ENCODE data around the gene RAB3D.
A peak's percentile ranks its signal among the peaks of the same experiment; 100 is the strongest.

The RAB3D gene

DNA sequence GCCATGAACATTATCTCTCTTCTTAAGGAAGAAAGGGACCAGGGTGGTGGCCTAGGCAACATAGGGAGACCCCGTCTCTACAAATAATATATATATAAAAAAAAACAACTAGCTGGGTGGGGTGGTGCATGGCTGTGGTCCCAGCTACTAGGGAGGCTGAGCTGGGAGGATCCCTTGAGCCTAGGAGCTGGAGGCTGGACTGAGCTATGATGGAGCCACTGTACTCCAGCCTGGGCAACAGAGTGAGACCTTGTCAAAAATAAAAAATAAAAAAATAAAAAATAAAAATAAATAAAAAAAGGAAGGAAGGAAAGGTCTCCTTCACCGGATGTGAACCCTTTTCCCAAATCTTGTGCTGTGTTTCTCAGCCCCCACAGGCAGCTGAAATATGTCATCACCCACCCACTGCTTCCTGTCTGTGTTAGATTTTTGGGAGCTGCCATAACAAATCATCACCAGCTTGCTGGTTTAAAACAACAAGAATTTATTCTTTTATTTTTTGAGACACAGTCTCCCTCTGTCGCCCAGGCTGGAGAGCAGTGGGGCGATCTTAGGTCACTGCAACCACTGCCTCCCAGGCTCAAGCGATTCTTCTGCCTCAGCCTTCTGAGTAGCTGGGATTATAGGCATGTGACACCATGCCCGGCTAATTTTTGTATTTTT is 53.0 kb downstream of the RAB3D start:
- no peak overlapping the region for H3K4me3 ChIP-seq (ENCODE audit: control insufficient read depth, low read depth, low read length)
- TF ChIP-seq, protein P1, sequence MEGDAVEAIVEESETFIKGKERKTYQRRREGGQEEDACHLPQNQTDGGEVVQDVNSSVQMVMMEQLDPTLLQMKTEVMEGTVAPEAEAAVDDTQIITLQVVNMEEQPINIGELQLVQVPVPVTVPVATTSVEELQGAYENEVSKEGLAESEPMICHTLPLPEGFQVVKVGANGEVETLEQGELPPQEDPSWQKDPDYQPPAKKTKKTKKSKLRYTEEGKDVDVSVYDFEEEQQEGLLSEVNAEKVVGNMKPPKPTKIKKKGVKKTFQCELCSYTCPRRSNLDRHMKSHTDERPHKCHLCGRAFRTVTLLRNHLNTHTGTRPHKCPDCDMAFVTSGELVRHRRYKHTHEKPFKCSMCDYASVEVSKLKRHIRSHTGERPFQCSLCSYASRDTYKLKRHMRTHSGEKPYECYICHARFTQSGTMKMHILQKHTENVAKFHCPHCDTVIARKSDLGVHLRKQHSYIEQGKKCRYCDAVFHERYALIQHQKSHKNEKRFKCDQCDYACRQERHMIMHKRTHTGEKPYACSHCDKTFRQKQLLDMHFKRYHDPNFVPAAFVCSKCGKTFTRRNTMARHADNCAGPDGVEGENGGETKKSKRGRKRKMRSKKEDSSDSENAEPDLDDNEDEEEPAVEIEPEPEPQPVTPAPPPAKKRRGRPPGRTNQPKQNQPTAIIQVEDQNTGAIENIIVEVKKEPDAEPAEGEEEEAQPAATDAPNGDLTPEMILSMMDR (conservative IDR thresholded peaks at IDR 0.05; ENCODE audit: control insufficient read depth, insufficient read depth, low read depth, low read length) = peak; percentile 17
- peak; percentile 50 for DNase-seq (ENCODE audit: low read depth)

- no peak for DNase-seq (ENCODE audit: low read depth)
- TF ChIP-seq, protein P1 (conservative IDR thresholded peaks at IDR 0.05; ENCODE audit: control insufficient read depth, insufficient read depth, low read depth, low read length) = no peak
- H3K4me3 ChIP-seq (ENCODE audit: control insufficient read depth, low read depth, low read length) = no peak overlapping the region
Measured at GRCh38 chr19:11284515-11284914, 54.9 kb downstream of the RAB3D start.

GRCh38 chr19:11281356-11282049 is 58.0 kb downstream of the RAB3D start:
- no peak for DNase-seq (ENCODE audit: low read depth)
- H3K4me3 ChIP-seq (ENCODE audit: control insufficient read depth, low read depth, low read length) = no peak overlapping the region
- TF ChIP-seq, protein P1 (conservative IDR thresholded peaks at IDR 0.05; ENCODE audit: control insufficient read depth, insufficient read depth, low read depth, low read length) = no peak

- no peak for DNase-seq (ENCODE audit: low read depth)
- H3K4me3 ChIP-seq (ENCODE audit: control insufficient read depth, low read depth, low read length) = no peak overlapping the region
- TF ChIP-seq, protein P1 (conservative IDR thresholded peaks at IDR 0.05; ENCODE audit: control insufficient read depth, insufficient read depth, low read depth, low read length) = no peak
Measured at GRCh38 chr19:11279505-11280236, 59.8 kb downstream of the RAB3D start.

DNA sequence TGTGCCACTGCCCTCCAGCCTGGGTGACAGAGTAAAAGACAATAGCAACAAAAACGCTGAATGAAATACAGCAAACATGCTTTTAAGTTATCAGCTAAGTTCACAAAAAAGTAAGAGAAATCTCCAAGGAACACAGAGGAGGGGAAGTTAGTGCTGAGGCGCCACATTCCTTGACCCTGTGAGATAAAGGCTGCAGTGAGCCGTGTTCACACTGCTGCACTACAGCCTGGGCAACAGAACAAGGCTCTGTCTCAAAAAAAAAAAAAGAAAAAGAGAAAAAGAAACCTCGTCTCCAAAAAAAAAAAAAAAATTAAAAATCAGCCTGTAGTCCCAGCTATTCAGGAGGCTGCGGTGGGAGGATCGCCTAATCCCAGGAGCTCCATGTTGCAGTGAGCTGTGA is 60.8 kb downstream of the RAB3D start:
- TF ChIP-seq, protein P1 (conservative IDR thresholded peaks at IDR 0.05; ENCODE audit: control insufficient read depth, insufficient read depth, low read depth, low read length) = no peak
- H3K4me3 ChIP-seq (ENCODE audit: control insufficient read depth, low read depth, low read length) = no peak overlapping the region
- DNase-seq (ENCODE audit: low read depth) = no peak

DNA sequence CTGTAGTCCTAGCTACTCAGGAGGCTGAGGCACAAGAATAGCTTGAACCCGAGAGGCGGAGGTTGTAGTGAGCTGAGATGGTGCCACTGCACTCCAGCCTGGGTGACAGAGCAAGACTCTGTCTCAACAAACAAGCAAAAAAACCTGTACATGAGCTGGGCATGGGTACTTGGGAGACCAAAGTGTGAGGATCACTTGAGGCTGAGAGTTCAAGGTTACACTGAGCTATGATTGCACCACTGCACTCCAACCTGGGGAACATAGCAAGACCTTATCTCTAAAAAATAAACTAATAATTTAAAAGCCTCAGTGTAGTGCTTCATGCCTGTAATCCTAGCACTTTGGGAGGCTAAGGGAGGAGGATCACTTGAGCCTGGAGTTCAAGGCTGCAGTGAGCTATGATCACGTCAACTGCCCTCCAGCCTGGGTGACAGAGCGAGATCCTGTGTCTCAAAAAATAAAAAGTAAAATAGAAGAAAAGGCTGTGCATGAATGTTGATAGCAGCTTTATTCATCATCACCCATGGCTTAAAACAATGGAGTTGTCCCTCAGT is 64.8 kb downstream of the RAB3D start:
- TF ChIP-seq, protein P1 (conservative IDR thresholded peaks at IDR 0.05; ENCODE audit: control insufficient read depth, insufficient read depth, low read depth, low read length) = no peak
- H3K4me3 ChIP-seq (ENCODE audit: control insufficient read depth, low read depth, low read length) = no peak overlapping the region
- DNase-seq (ENCODE audit: low read depth) = no peak

All from fibroblast of mammary gland (primary cell).